ENCODE measurements around the gene CAVIN2.

CAVIN2 gene

DNA sequence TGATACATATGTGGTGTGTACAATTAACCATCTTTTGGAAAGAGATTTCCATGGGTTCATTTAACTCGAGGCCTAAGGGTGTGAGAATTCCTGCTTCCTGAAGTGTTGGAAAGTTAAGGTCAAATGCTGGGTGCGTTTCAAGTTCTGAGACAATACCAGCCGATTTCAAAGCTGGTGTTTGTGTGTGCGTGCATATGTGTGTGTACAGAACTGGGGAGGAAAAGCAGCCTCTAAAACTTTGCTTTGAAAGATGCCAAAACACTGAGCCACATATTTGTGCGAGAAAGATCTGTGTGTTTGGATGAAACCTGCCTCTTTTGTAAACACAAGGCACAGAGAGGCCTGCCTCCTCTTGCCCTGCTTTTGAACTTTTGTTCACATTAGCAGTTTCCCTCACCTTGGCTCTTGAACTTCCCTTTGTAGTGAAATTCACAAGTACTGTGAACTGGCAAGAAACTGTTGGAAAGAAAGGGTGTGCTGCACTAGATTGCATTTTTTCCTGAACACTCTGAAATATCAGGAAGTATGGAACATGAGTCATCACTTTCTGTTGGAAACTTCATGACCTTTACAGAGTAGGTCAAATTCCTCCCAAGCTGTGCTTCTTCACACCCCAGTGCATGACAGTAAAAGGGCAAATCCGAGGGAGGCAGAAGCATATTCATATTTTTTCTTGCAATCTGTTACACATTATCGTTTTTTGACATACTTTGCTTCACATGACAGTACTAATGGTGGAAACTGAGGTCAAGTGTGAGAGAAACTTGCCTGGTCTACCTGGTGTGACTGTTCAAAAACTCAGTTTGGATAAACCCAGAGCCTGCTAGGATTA is 20.0 kb upstream of the CAVIN2 start:
- ChIA-PET POLR2A (no interaction called here), CTCF (interaction anchor here (2.5 kb wide), 1 partner anchor 296 kb away, joined by 16 read pairs; no protein-coding TSS in a partner anchor)
- no peak for DNase-seq (ENCODE audit: extremely low spot score)
- TF ChIP-seq, protein P1, sequence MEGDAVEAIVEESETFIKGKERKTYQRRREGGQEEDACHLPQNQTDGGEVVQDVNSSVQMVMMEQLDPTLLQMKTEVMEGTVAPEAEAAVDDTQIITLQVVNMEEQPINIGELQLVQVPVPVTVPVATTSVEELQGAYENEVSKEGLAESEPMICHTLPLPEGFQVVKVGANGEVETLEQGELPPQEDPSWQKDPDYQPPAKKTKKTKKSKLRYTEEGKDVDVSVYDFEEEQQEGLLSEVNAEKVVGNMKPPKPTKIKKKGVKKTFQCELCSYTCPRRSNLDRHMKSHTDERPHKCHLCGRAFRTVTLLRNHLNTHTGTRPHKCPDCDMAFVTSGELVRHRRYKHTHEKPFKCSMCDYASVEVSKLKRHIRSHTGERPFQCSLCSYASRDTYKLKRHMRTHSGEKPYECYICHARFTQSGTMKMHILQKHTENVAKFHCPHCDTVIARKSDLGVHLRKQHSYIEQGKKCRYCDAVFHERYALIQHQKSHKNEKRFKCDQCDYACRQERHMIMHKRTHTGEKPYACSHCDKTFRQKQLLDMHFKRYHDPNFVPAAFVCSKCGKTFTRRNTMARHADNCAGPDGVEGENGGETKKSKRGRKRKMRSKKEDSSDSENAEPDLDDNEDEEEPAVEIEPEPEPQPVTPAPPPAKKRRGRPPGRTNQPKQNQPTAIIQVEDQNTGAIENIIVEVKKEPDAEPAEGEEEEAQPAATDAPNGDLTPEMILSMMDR (IDR thresholded peaks at IDR 0.05; ENCODE audit: control extremely low read depth, extremely low read depth, low read depth, missing control alignments): no peak

DNA sequence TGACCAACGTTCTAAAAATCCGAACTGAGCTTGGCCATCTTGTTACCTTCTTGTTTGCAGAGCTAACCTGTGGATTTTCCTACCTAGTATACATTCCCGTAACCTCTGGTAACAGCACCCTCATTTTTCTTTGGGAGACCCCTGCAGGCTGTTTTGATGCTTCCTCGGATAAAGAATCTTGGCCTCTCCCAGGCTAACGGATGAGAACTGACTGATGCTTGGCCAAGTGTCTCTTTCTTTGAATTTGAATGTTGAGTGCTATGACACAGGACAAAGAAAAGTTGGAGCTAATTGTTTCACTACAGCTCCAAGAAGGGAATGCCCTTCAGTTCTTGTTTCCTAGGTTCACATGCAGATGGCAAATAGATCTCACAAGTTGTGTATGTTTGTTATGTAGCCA is 19.3 kb upstream of the CAVIN2 start:
- TF ChIP-seq, protein P1 (IDR thresholded peaks at IDR 0.05; ENCODE audit: control extremely low read depth, extremely low read depth, low read depth, missing control alignments): no peak
- CTCF ChIA-PET: interaction anchor here (1.0 to 2.5 kb wide), 2 partner anchors 30 to 296 kb away, joined by 3 to 16 read pairs; no protein-coding TSS in a partner anchor
- DNase-seq (ENCODE audit: extremely low spot score): no peak
- POLR2A ChIA-PET: no interaction called here

DNA sequence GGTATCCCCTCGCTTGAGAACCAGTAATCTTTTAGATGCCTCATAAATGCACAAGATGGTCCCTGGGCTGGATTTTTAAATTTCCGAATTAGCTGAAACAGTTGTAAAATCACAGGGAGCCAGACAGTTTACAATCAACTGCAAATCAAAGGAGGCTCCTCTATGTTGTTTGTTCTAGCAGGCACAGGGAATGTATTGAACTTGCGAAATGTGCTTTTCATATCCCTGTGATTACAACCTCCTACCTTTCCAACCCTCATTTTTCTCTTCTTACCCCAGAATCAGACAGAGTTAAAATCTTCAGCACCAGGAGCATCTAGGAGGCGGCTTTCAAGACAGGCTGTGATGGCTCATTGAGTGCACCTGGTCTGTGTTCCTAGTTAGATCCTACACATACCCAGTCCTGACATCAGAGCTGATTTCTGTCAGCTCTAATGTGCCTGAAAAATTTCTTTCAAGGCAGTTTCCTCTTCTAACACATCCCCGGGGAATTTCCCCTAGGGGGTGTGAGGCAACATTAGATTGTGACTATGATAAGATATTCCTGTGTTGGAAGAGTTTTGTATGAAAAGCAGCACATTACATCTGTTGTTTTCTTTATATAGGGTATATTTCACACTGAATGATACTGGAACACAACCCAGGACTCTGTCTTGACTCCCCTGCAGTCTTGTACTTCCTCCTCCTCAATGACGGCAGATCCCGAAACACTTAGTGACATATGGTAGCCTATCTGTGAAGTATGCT is 17.9 kb upstream of the CAVIN2 start:
- POLR2A ChIA-PET: no interaction called here
- CTCF ChIA-PET: interaction anchor here (1.0 to 2.5 kb wide), 2 partner anchors 31 to 298 kb away, joined by 3 to 16 read pairs; no protein-coding TSS in a partner anchor
- no peak for DNase-seq (ENCODE audit: extremely low spot score)
- TF ChIP-seq, protein P1 (IDR thresholded peaks at IDR 0.05; ENCODE audit: control extremely low read depth, extremely low read depth, low read depth, missing control alignments): no peak

DNA sequence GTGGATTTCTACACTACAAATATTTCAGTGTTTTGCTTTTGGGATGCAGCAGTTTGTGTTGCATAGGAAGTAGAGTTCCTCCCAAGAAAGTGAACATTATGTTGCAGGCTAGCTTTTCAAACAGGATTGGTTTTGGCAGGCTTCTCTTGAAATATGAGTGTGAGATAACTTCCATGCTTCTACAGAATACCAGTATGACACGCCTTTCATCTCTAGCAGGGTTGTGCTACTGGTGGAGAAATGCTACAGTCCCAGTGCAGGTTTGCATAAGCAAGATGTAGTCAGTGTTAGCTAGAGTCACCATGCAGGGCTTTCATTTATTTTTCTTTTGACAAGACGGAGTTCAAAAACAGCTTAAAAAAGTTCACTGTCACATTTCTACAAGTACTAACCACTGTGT is 17.1 kb upstream of the CAVIN2 start:
- no peak for DNase-seq (ENCODE audit: extremely low spot score)
- POLR2A ChIA-PET: no interaction called here
- CTCF ChIA-PET: no interaction called here
- TF ChIP-seq, protein P1 (IDR thresholded peaks at IDR 0.05; ENCODE audit: control extremely low read depth, extremely low read depth, low read depth, missing control alignments): no peak

DNA sequence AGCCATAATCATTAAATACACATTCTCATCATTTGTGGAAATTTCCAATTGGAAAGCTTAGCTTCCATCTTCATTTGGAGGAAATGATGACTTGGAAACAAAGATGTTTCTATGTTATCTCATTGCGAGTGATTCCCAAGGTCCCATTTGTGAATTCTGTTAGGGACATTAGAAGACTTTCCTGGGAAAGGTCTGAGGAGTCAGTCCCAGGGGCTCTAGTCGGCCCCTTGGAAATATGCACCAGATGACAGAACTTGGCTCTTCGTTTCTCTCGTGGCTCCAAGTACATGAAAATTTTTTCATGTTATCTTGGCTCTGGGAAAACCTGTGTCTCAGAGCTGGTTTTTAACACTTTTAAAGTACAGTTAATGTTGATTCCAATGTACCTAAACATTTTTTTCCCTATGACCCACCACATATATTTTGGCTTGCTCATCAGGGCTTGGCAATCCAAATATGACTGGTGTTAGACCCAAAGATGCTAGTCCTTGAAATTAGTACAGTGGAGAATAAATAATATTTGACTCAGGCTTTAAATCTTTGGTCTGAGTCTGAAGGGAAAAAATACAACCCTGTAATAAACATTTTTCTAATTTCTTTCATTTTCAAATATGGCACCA is 15.4 kb upstream of the CAVIN2 start:
- TF ChIP-seq, protein P1 (IDR thresholded peaks at IDR 0.05; ENCODE audit: control extremely low read depth, extremely low read depth, low read depth, missing control alignments): no peak
- no peak for DNase-seq (ENCODE audit: extremely low spot score)
- POLR2A ChIA-PET: no interaction called here
- CTCF ChIA-PET: interaction anchor here (1.2 to 2.1 kb wide), 5 partner anchors 13 to 244 kb away, joined by 3 to 9 read pairs (median 4); no protein-coding TSS in a partner anchor
